NCI-H187 (cell line): ENCODE data around the gene TMEM255B.

Experiments
- DNase-seq, 2 experiments: peaks; one replicate each; lab custom pipeline; 2025; lab: John Stamatoyannopoulos, UW

The TMEM255B gene

GRCh38 chr13:113768018-113768905 is 9.2 kb downstream of the TMEM255B start:
- no peak for DNase-seq

- no peak for DNase-seq
Observed at GRCh38 chr13:113769106-113769505, 10.1 kb downstream of the TMEM255B start.

- DNase-seq, result no peak
Observed at GRCh38 chr13:113769881-113770280, 10.9 kb downstream of the TMEM255B start.

GRCh38 chr13:113770441-113770840 is 11.4 kb downstream of the TMEM255B start:
- DNase-seq, result no peak

- DNase-seq, result no peak
Observed at GRCh38 chr13:113770937-113771336, 11.9 kb downstream of the TMEM255B start.

- no peak for DNase-seq
Observed at GRCh38 chr13:113771709-113772331, 12.8 kb downstream of the TMEM255B start.

GRCh38 chr13:113774177-113775107 is 15.4 kb downstream of the TMEM255B start:
- DNase-seq, result no peak

- no peak for DNase-seq
Observed at GRCh38 chr13:113775451-113776145, 16.6 kb downstream of the TMEM255B start.

GRCh38 chr13:113776231-113777125 is 17.5 kb downstream of the TMEM255B start:
- DNase-seq, result peak; percentile 67 to 79

GRCh38 chr13:113777311-113778260 is 18.6 kb downstream of the TMEM255B start:
- DNase-seq, result no peak

GRCh38 chr13:113781571-113781970 is 22.5 kb downstream of the TMEM255B start:
- DNase-seq, result no peak

GRCh38 chr13:113782472-113782871 is 23.4 kb downstream of the TMEM255B start:
- no peak for DNase-seq

- no peak for DNase-seq
Observed at GRCh38 chr13:113783200-113783881, 24.3 kb downstream of the TMEM255B start.

GRCh38 chr13:113783966-113784644 is 25.1 kb downstream of the TMEM255B start:
- DNase-seq, result no peak

- DNase-seq, result no peak
Observed at GRCh38 chr13:113784645-113785024, 25.6 kb downstream of the TMEM255B start.

- DNase-seq, result no peak
Observed at GRCh38 chr13:113785051-113786010, 26.3 kb downstream of the TMEM255B start.

GRCh38 chr13:113786262-113786841 is 27.3 kb downstream of the TMEM255B start:
- no peak for DNase-seq
